GM19328 (cell line): ENCODE results near the gene BMF.
A peak's percentile ranks its signal among the peaks of the same experiment; 100 is the strongest.

Experiments
- ATAC-seq: cut with Tn5 transposase; IDR thresholded peaks from one replicate; pipeline ENCODE4 v1.9.1; 2021; ENCODE audit warnings: mild to moderate bottlenecking, moderate library complexity; ENCODE audit not compliant: unreplicated experiment

Gene BMF

DNA sequence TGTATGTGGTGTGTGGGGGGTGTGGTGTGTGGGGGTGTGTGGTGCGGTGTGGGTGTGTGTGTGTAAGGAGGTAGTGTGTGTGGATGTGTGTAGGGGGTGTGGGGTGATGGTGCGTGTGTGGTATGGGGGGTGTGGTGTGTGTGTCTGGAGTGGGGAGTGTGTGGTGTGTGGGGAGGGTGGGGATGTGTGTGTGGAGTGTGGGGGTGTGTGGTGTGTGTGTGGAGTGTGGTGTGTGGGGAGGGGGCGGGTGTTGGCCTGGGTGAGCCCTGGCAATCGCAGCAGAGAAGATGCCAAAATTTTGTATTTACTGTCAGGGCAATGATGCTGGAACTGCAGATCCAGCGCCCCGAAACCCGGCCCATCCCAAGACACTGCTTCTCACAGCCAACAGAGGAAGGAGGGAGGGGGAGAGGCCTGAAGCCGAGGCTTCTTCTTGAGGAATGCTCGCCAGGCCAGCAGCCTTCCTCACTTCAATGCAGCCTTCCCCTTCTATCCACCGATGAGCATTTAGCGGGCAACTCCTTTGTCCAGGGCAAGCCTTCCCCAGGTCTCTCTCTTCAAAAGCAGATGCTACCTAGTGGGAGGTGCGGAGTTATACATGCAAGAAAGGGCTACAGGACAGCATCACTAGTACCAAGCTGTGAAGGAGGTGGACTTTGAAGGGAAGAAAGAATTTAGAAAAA lies 57.8 kb downstream of the BMF start:
- no peak for ATAC-seq

DNA sequence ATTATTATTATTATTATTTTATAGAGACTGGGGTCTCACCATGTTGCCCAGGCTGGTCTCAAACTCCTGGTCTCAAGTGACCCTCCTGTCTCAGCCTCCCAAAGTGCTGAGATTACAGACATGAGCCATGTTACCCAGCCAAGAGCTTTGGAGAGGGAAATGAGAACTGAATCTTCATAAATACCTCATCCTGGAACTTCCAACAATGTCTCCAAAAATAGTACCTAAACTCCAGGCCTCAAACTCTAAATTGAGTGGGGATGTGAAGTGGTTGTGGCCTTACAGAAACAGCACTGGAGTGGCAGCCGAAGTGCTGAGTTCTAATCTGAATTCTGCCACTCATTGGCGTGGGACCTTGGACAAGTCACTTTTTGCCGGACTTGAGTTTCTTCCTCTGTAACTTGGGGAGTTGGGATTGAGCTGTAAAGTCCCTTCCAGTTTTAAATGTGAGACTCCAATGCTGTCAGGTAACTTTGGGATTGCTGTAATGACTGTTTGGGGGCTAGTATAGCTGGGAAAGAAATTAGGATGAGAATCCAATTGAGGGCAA lies 59.7 kb downstream of the BMF start:
- no peak for ATAC-seq

DNA sequence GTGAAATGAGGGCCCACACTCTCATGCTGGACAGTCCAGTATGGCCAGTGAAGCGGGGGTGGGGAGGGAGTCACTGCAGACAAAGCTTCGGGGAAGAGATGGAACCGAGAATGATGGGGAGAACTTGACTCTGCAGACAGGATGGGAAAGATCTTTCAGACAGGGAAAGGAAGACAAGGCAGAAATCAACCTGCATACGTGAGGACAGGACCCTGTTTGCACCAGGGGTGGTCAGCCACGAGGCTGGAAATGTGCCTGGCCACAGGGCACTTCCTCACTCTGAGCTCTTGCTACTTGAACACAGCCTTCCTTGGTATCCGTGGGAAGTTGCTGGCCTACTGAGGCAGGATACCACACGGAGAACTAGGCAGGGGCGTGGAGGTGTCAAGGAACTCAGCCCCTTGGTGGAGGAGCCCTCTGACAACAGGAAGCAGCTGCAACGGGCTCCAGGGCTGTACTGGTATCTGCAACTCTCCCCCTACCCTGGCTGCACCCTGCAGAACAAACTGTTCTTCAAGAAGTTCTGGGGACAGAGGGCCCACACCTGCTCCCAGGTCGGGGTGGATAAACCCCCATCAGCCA lies 60.4 kb downstream of the BMF start:
- no peak for ATAC-seq

DNA sequence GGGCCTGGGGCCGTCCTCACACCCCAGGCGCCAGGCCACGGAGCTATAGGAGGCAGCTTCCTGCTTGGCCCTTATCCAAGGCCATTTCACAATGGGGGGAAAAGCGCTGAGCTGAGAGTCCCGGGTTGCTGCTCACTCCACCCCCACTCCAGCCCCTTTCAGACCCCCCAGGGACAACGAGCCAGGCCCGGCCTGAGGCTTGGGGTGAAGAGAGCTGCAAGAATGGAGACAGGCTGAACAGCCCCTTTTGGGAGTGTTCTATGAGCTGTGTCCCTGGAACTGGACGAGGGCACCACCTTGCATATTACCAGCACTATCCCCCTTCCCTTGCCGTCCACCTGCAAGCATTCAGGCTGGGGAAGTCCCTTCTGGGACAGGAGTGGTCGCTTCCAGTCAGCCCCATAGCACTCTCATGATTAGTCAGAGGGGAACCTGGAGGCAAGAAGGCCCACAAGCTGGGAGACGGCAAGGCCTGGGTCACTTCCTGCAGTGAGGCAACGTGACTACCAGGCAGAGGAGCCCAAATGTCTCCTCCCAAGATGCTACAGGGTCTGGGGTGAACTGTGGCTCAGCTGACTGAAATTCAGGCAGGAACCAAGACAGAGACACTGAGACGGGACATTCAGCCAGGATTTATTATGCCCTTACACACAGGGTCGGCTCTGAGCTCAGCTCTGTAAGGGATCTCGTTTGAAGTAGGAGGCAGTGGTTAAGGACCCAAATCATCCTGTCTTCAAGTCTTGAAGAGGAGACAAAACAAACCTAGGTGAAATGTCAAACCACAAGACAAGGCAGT lies 61.1 kb downstream of the BMF start:
- ATAC-seq, result no peak

DNA sequence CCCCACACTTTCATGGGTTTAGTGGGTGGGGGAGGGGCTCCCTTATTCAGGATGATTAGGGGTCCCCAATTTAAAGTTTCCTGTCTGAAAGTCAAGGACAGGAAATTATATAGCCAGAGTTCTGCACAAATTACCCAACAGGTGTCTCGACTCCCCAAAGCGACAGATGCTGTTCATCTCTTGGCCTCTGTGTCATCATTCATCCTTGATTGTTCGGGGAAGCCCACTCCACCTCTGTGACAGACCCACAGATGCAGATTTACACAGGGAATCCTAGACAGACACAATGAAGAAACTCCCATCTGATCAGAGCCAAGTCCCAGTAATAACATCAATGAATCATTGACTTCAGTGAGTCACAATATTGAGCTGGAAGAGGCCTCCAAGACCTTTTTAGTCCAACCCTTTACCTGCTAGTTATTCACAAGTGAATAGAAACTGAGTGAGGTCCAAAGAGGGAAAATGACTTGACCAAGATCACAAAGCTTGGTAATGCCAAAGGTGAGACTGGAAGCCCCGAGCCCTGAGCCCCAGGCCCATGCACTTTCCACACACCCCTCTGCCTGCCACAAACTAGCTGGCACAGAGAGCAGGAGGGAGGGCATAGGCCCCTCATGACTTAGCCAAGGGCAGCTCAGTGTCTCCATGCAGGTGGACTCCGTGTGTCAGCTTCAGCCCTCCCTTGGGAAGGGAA lies 61.8 kb downstream of the BMF start:
- no peak for ATAC-seq

DNA sequence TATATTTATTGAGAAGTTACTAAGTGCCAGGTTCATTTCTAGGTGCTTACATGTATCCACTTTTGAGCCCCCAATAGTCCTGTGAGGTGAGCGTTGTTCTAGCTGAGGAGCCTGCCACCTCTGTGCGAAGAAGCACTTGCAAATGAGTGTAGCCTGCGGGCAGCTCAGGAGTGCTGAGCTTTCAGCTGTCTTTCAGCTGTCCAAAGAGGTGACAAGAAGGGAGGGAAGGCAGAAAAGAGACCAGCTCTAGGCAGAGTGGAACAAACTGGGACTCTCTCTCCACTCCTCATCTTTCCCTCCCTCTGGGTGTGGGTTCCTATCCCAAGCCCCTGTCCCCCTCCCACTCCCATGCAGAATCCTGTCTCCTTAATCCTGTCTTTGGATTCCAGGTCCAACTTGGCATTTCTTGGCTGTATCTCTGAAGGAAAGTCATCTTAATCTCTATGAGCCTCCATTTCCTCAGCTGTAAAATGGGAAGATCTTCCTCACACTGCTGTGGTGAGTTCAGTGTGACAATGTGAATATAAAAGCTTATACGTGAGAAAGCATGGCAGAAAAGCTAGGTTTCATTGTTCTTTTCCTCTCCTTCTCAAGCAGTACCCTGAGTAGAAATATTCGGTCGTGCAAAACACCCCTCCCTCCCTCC lies 63.0 kb downstream of the BMF start:
- ATAC-seq, result no peak

DNA sequence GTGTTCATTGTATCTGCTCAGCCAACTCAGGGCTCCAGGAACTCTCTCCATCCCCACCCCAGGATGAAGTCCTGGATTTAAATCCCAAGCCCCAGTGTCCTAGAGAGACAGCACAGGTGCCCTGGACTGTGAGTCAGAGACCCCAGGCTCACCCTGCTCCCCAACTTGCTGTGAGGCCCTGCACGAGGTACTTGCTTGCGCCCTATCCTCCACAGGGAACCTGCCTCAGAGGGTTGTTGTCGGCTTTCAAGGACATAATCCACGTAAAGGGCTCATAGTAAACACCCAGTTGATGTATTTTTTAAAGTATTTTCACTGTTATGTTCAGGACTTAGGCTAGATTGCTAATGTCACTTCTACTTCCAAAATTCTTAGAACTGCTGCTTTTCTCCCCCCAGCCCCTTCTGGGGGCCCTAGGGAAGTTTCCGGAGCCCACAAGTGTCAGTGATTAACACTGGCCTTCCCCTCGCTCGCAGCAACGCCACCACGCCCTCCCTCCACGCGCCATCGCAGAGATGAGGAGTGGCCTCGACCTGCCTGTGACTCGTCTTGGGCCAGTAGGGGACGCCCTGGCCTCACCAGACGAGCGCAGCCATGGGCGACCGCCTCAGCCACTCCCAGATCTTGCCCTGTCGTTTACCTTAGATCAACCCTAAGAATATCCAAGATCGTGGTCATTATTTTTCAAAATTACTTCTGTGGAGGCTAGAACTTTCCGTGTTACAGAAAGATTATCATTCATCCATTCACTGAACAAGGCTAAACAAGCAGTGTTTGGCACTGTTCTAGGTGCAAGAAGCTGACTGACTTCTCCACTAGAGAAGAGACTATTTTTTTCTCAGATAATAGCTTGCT lies 63.7 kb downstream of the BMF start:
- peak; percentile 62 for ATAC-seq

DNA sequence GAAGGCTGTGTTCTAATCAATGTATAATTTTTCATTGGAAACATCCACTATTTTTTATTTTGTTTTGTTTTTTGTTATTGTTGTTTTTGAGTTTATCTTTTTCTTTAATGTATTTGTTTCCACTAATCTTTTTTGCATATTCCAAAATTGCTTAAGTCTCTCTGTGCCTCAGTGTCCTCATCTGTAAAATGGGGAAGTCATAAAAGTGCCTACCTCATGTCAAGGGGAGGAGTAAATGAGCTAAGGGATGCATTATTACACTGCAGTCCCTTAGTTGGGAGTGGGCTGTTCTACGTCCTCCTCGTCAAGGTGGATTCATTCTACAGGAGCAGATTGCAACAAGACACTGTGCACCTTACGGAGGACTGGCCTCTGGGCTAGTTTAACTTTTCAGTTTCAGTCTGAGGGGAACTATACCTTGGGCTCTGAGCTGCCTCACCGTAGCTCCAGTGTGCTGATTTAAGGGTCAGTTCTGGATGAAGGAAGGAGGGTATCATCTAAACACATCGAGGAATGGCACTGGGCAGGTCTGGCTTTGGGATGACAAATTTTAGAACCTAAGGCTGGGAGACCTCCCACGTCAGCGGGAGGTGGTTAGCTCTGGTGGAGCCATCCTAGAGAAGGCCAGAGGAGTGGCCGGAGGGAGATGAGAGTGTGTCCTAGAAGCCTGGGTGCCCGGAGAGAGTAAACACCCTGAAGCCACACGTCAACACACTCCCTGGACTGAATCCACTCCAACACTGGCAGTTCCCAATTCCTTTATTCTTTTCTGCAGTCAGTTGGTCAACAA lies 64.6 kb downstream of the BMF start:
- ATAC-seq, result no peak

DNA sequence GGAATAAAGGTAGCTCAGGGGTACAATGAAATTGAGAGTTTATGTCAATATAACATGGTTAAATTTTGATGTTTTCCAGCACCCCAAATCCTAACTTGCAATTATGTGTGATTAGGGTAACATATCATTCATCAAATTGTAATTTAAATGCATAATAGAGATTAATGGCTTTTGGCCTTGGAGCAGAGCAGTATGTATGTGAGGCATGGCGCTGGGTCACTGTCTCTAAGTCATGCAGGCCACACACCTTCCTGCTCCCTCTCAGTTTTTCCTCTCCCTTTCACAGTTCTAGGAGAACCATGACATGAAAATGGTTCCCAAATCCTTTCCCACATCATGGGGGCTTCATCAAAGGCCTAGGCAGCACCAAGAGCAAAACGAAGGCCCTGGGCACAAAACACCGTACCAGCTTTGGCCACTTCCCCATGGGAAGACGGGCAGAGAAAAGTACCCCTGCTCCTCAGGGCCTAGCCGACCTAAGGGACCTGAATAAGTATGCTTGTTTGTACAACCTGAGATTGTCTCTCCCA lies 65.8 kb downstream of the BMF start:
- ATAC-seq, result no peak

DNA sequence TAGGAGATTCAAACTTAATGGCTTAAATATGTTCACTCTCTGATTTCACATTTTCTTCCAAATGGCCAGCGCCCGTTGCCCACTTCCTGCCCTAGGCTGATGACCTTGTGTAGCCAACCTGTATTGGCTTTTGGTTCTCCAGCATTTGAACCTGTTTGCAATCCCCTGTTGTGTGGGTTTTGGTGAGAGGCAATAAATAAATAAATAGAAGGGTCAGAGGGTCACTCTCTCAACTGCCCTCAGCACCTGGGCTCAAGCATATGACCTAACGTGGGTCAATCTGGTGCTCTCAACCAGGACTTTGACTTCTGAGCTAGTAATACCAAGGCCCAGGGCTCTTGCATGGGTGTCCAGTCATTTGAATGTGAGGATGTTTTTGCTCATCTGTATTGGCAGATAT lies 67.9 kb downstream of the BMF start:
- no peak for ATAC-seq

DNA sequence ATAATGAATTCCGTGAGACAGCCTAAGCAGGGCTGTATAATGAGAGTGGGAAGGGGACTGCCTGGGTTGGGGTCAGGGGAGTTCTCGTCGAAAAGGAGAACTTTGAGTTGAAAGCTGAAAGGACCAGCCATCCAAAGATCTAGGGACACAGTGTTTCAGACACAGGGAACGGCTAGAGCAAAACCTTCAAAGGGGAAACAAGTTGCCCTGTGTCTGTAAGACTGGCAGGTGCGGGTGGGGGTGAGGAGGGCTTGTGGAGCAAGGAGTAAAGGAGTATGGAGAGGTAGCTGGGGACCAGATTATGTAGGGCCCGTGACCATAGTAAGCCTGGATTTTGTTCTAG lies 68.4 kb downstream of the BMF start:
- ATAC-seq, result no peak

DNA sequence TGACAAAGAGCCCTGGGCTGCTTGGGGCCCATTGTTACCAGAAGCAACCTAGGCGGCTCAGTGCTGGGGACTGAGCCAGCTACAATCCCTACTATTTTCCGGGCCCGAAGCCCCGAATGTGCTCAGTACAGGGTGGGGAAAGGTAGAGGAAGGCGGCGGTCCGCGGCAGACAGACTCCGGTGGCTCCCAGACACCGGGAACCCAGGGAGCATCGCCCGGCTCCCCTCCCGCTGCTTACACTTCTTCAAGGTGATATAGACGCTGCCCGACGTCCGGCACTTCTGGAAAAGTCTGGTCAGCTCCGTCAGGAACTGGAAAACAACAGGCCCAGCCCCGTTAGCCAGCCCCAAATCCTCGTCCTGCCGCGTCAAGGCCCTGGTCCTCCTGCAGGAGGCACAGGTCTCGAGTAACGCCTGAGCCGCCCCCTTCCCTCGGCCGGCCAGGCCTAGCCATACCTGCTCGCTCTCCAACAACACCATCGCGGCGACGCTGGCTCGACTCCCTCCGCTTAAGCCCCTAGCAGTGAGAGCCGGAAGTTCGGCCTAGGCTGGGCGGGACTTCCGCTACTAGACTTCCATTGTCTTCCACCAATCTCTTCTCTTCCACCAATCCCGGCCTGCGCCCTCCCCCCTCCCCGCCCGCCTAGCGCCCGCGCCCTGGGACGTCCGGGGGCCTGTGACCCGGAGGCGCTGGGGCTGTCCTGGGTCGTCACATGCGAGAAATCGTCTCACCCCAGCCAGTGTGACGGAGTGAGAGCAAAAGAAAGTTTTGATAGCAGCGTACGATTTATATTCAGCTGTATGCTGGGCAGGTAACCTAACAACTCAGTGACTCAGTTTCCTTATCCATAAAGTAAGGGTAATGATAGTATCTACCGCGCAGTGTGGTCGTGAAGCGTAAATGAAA lies 69.8 kb downstream of the BMF start, which contains the start of gene SRP14:
SRP14 (minus strand) TSS at position 544 of the 906 bp plus-strand sequence; CDS start at position 479, 65 bp downstream.
- ATAC-seq, result peak; percentile 85

DNA sequence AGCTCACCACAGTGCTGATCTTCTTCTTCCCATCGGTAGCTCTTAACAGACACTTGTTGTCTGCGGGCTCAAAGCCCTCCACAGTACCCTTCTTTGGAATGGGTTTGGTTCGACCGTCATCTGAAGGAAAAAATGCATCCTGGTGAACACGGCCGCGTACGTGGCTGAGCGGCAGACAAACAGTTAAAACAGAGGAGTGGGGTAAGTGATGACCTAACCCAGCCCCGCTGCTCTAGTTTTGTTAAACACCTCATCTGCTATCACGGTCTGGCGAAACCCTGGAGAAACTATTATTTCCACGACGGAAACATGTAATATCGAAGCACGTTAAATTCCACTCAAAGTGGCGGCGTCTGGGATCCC lies 70.4 kb downstream of the BMF start:
- ATAC-seq, result no peak
